Right atrium auricular region (tissue), 2 donors: ENCODE data around the gene MASP2. TPM values are rescaled to one million over a fixed set of nuclear protein-coding genes. Genes with fewer than 3 reads are reported as not detected.
"Not testable (repeated sequence)": the region's sequence is repeated elsewhere in the genome, so short reads cannot be mapped to it uniquely, and the experiment has no call there.

ENCODE experiments used
- DNase-seq: peaks from one replicate; pipeline ENCODE4 v3.0.0-alpha.2; 2019; ENCODE audit warnings: low spot score
- H3K27ac ChIP-seq, 2 donors: fragments of 200-600 bp; sonication (generic); 1 replicate in 1 of 2; 2 replicates in 1 of 2; pipeline ENCODE4 v1.5.1; 2016 to 2019
- H3K27me3 ChIP-seq, 2 donors: fragments of 200-600 bp; sonication (generic); one replicate each; pipeline versions ENCODE4 v1.5.1 to v1.6.0; 2017 to 2019
- H3K36me3 ChIP-seq: fragments of 200-600 bp; sonication (generic); one replicate; pipeline ENCODE4 v1.5.1; 2016
- H3K4me1 ChIP-seq, 2 donors: fragments of 200-600 bp; sonication (generic); one replicate each; pipeline versions ENCODE4 v1.5.1 to v1.6.0; 2017 to 2019
- H3K4me3 ChIP-seq, 2 donors: fragments of 200-600 bp; sonication (generic); 1 replicate in 1 of 2; 2 replicates in 1 of 2; pipeline ENCODE4 v1.5.1; 2017 to 2019; ENCODE audit warnings: mild to moderate bottlenecking in 1 of 2, moderate library complexity in 1 of 2
- H3K9me3 ChIP-seq, 2 donors: fragments of 200-600 bp; sonication (generic); one replicate each; pipeline ENCODE4 v1.5.1; 2019
- total RNA-seq, 2 donors: library from RNA; depleted of rRNA; stranded (reverse); fragments of >200 nt; gene quantifications; one replicate each; pipeline ENCODE4 v1.1.0, GENCODE V29; 2016
- TF ChIP-seq, protein P1 (sequence below), 2 donors: fragments of 200-600 bp; sonication (generic); IDR thresholded peaks; one replicate each; pipeline ENCODE4 v1.5.1; 2019; ENCODE audit warnings: antibody characterized with exemption in 2 of 2

MASP2 gene
- total RNA-seq, 2 donors from 2014 or later: not detected

DNA sequence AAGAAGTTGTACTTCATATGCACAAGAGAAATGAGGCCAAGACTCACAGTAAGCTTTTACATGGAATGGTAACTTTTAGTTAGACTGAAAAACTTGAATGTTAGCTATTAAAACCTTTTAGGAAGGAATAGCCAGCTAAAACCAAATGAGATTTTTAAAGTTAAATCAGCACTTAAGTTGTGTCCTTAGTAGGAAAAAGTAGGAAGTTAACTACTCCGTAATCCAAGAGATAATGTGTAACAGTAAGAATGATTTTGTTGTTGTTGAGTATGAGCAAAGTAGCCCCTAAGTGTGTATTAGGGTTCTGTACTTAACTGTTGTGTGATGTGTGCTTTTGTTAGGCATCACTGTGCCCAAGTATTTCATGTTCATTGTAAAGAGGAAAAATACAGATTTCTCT is 21.4 kb downstream of the MASP2 start:
- peaks cover 69% of the 10 kb centered on the region for H3K36me3 ChIP-seq
- no peak overlapping the region for H3K27ac ChIP-seq
- TF ChIP-seq, protein P1, sequence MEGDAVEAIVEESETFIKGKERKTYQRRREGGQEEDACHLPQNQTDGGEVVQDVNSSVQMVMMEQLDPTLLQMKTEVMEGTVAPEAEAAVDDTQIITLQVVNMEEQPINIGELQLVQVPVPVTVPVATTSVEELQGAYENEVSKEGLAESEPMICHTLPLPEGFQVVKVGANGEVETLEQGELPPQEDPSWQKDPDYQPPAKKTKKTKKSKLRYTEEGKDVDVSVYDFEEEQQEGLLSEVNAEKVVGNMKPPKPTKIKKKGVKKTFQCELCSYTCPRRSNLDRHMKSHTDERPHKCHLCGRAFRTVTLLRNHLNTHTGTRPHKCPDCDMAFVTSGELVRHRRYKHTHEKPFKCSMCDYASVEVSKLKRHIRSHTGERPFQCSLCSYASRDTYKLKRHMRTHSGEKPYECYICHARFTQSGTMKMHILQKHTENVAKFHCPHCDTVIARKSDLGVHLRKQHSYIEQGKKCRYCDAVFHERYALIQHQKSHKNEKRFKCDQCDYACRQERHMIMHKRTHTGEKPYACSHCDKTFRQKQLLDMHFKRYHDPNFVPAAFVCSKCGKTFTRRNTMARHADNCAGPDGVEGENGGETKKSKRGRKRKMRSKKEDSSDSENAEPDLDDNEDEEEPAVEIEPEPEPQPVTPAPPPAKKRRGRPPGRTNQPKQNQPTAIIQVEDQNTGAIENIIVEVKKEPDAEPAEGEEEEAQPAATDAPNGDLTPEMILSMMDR (IDR thresholded peaks at IDR 0.05): no peak
- H3K9me3 ChIP-seq: no peaks in the 10 kb centered on the region
- no peaks in the 10 kb centered on the region for H3K27me3 ChIP-seq
- H3K4me3 ChIP-seq: no peak overlapping the region
- H3K4me1 ChIP-seq: no peaks in the 10 kb centered on the region
- DNase-seq: no peak

DNA sequence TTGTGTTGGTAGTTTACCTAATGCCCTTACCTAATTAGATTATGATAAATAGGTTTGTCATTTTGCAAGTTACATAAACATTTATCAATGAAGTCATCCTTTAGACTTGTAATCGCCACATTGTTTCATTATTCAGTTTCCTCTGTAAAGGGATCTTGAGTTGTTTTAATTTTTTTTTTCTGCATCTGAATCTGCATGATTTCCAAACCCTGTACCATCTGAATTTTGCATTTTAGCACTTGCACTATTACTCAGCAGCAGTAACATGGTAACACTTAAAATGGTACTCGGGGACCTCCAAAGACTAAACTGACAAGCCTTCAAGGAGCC is 22.2 kb downstream of the MASP2 start:
- Histone ChIP-seq H3K27me3 (no peaks in the 10 kb centered on the region), H3K36me3 (peaks cover 73% of the 10 kb centered on the region), H3K4me1 (no peaks in the 10 kb centered on the region), H3K4me3 (no peak overlapping the region), H3K27ac (no peak overlapping the region), H3K9me3 (no peaks in the 10 kb centered on the region)
- DNase-seq: no peak
- TF ChIP-seq, protein P1 (IDR thresholded peaks at IDR 0.05): no peak

DNA sequence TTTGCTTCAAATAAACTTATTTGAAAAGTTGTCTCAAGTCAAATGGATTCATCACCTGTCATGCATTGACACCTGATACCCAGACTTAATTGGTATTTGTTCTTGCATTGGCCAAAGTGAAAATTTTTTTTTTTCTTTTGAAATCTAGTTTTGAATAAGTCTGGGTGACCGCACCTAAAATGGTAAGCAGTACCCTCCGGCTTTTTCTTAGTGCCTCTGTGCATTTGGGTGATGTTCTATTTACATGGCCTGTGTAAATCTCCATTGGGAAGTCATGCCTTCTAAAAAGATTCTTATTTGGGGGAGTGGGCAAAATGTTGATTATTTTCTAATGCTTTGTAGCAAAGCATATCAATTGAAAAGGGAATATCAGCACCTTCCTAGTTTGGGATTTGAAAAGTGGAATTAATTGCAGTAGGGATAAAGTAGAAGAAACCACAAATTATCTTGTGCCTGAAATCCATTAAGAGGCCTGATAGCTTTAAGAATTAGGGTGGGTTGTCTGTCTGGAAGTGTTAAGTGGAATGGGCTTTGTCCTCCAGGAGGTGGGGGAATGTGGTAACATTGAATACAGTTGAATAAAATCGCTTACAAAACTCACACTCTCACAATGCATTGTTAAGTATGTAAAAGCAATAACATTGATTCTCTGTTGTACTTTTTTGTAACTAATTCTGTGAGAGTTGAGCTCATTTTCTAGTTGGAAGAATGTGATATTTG is 22.7 kb downstream of the MASP2 start:
- Histone ChIP-seq H3K4me1 (no peaks in the 10 kb centered on the region), H3K36me3 (peaks cover 76% of the 10 kb centered on the region), H3K27ac (no peak overlapping the region), H3K9me3 (no peaks in the 10 kb centered on the region), H3K4me3 (no peak overlapping the region), H3K27me3 (no peaks in the 10 kb centered on the region)
- no peak for DNase-seq
- TF ChIP-seq, protein P1 (IDR thresholded peaks at IDR 0.05): no peak

DNA sequence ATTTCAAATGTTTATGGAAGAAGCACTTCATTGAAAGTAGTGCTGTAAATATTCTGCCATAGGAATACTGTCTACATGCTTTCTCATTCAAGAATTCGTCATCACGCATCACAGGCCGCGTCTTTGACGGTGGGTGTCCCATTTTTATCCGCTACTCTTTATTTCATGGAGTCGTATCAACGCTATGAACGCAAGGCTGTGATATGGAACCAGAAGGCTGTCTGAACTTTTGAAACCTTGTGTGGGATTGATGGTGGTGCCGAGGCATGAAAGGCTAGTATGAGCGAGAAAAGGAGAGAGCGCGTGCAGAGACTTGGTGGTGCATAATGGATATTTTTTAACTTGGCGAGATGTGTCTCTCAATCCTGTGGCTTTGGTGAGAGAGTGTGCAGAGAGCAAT is 23.8 kb downstream of the MASP2 start:
- Histone ChIP-seq H3K36me3 (peaks cover 87% of the 10 kb centered on the region), H3K9me3 (no peaks in the 10 kb centered on the region), H3K4me1 (no peaks in the 10 kb centered on the region), H3K27me3 (no peaks in the 10 kb centered on the region), H3K4me3 (no peak overlapping the region), H3K27ac (no peak overlapping the region)
- TF ChIP-seq, protein P1 (IDR thresholded peaks at IDR 0.05): no peak
- DNase-seq: no peak

DNA sequence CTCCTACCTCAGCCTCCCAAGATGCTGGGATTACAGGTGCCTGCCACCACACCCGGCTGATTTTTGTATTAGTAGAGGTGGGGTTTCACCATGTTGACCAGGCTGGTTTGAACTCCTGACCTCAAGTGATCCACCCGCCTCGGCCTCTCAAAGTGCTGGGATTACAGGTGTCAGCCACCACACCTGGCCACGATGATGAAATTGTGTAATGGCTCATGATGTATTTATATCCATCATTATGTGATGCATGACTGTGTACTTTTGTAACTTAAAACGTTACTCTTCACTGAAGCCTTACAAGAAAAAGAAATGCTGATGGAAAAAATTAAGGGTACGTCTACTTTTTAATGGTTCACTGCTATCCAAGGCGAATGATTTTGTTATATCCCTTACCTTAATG is 27.1 kb downstream of the MASP2 start:
- H3K27me3 ChIP-seq: no peaks in the 10 kb centered on the region
- H3K4me3 ChIP-seq: no peak overlapping the region
- peaks cover 0 to 10% of the 10 kb centered on the region in 2 donors for H3K4me1 ChIP-seq
- no peak overlapping the region for H3K27ac ChIP-seq
- DNase-seq: no peak
- H3K9me3 ChIP-seq: no peaks in the 10 kb centered on the region
- TF ChIP-seq, protein P1 (IDR thresholded peaks at IDR 0.05): no peak
- H3K36me3 ChIP-seq: peaks cover 99% of the 10 kb centered on the region

DNA sequence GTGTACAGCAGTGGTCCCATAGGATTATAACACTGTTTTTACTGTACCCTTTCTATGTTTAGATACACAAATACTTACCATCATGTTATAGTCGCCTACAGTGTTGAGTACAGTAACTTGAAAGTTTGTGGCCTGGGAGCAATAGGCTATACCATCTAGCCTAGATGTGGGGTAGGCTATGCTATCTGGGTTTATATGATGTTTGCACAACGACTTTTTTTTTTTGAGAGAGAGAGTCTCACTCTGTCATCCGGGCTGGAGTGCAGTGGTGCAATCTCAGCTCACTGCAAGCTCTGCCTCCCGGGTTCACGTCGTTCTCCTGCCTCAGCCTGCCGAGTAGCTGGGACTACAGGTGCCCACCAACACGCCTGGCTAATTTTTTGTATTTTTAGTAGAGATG is 27.7 kb downstream of the MASP2 start:
- not testable (repeated sequence) for H3K27ac ChIP-seq, DNase-seq, H3K4me3 ChIP-seq, H3K27me3 ChIP-seq, H3K9me3 ChIP-seq
- Histone ChIP-seq H3K36me3 (peaks cover 100% of the 10 kb centered on the region), H3K4me1 (peaks cover 0 to 16% of the 10 kb centered on the region in 2 donors)
